ENCODE results near the gene CYP2W1. TPM values are rescaled to one million over a fixed set of nuclear protein-coding genes. Genes with fewer than 3 reads are reported as not detected.

CYP2W1 gene
- total RNA-seq, 4 donors from 2014 or later = not detected

DNA sequence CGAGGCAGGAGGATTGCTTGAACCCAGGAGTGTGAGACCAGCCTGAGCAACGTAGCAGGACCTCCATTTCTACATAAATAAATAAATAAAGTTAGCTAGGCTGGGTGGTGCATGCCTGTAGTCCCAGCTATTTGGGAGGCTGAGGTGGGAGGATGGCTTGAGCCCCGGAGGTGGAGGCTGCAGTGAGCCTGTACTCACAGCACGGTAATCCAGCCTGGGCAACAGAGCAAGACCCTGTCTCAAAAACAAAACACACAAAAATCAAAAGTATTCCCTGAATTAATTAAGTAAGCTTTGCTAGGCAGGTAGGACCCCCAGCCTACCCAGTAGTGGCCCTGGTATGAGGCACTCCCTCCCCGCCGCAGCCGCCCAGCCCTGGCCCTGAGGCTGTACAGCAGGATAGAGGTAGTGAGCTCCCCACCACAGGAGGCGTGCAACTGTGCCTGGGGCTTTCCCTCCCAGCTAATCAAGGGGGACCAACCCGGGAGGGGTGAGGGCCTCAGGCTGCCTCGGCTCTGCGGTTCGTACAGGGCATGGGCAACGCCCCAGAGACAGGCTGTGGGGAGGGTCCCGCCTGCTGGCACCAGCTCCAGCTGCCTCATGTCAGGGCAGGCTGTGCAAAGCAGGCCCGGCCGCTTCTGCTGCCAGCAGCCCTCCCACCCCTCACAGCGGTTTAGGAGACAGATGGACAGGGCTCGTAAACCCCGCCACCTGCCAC, 1.0 kb upstream of the CYP2W1 start:
- in situ Hi-C loops (cut with MboI; ENCODE audit: low sequenced_read_pairs in 4 of 4) = loop anchor here in 2 of 4 donors (25.0 kb wide), 1 partner anchor 180 kb away; the partner anchor contains the start of gene ZFAND2A (in 2 of the 2)
- Histone ChIP-seq H3K27me3 (peaks cover 23 to 39% (median 26%) of the 10 kb centered on the region in 3 donors), H3K36me3 (no peaks in the 10 kb centered on the region), H3K4me3 (no peak overlapping the region), H3K4me1 (no peaks in the 10 kb centered on the region), H3K9me3 (no peaks in the 10 kb centered on the region), H3K27ac (no peak overlapping the region)
- ATAC-seq (no peak), DNase-seq (no peak)
- intact Hi-C loops (cut with DNase I; ENCODE audit: low total_unique reads) = no loop called here
- no peak for TF ChIP-seq POLR2A (IDR thresholded peaks at IDR 0.05)
- TF ChIP-seq, protein P1, sequence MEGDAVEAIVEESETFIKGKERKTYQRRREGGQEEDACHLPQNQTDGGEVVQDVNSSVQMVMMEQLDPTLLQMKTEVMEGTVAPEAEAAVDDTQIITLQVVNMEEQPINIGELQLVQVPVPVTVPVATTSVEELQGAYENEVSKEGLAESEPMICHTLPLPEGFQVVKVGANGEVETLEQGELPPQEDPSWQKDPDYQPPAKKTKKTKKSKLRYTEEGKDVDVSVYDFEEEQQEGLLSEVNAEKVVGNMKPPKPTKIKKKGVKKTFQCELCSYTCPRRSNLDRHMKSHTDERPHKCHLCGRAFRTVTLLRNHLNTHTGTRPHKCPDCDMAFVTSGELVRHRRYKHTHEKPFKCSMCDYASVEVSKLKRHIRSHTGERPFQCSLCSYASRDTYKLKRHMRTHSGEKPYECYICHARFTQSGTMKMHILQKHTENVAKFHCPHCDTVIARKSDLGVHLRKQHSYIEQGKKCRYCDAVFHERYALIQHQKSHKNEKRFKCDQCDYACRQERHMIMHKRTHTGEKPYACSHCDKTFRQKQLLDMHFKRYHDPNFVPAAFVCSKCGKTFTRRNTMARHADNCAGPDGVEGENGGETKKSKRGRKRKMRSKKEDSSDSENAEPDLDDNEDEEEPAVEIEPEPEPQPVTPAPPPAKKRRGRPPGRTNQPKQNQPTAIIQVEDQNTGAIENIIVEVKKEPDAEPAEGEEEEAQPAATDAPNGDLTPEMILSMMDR (IDR thresholded peaks at IDR 0.05 in 4 of 5, conservative IDR thresholded peaks at IDR 0.05 in 1 of 5) = no peak

DNA sequence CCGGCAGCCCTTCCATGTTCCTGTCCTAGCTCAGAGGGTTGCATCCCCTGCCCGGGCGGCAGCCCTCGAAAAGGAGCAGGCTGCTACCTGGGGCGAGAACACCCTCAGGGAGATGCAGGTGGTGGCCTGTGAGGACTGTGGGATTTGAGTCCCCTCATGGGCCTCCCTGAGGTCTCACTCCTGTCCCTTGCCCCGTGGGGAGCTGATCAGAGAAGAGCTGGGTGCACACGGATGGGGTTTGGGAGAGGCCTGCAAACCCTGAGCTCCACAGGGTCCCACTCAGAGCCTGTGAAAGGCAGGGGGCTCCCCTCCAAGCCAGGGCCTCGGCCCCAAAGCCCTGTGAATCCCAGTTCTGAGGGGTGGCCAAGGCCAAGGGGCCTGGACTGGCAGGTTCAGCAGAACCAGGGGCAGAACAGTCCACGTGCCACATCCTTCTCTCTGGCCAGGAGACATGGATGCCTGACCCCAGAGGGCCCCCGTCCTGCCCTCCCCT, 424 bp upstream of the CYP2W1 start:
- Histone ChIP-seq H3K36me3 (no peaks in the 10 kb centered on the region), H3K27me3 (peaks cover 29 to 45% (median 32%) of the 10 kb centered on the region in 3 donors), H3K4me1 (no peaks in the 10 kb centered on the region), H3K27ac (no peak overlapping the region), H3K9me3 (no peaks in the 10 kb centered on the region), H3K4me3 (no peak overlapping the region)
- TF ChIP-seq POLR2A (IDR thresholded peaks at IDR 0.05) = no peak
- TF ChIP-seq, protein P1 (IDR thresholded peaks at IDR 0.05 in 4 of 5, conservative IDR thresholded peaks at IDR 0.05 in 1 of 5) = no peak
- intact Hi-C loops (cut with DNase I; ENCODE audit: low total_unique reads) = no loop called here
- no peak for DNase-seq
- in situ Hi-C loops (cut with MboI; ENCODE audit: low sequenced_read_pairs in 4 of 4) = loop anchor here in 2 of 4 donors (25.0 kb wide), 1 partner anchor 180 kb away; the partner anchor contains the start of gene ZFAND2A (in 2 of the 2)
- no peak for ATAC-seq

DNA sequence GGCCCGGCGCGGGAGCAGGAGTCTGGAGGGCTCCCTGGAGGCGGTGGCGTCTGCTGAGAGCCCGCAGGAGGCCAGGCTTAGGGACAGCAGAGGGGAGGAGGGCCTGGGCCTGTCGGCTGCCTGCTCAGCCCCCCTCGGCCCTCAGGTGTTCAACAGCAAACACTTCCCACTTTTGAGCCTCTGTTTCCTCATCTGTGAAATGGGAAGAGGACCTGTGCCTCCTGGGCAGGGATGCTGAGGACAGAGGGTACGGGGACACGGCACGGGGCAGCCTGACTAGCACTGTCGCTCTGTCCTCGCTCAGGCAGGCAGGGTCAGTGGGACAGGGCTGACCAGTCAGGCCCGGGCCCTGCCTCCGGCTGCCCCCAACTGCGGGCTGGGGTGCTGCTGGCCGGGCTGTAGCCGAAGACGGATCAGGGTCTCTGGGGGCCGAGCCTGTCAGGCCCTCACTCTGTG, 663 bp downstream of the CYP2W1 start:
- Histone ChIP-seq H3K9me3 (no peaks in the 10 kb centered on the region), H3K36me3 (no peaks in the 10 kb centered on the region), H3K4me1 (no peaks in the 10 kb centered on the region), H3K4me3 (no peak overlapping the region), H3K27ac (no peak overlapping the region), H3K27me3 (peaks cover 40 to 56% (median 43%) of the 10 kb centered on the region in 3 donors)
- intact Hi-C loops (cut with DNase I; ENCODE audit: low total_unique reads) (no loop called here), in situ Hi-C loops (cut with MboI; ENCODE audit: low sequenced_read_pairs in 4 of 4) (loop anchor here in 2 of 4 donors (25.0 kb wide), 1 partner anchor 179 kb away; the partner anchor contains the start of gene ZFAND2A (in 2 of the 2))
- no peak for ATAC-seq
- TF ChIP-seq, protein P1 (IDR thresholded peaks at IDR 0.05 in 4 of 5, conservative IDR thresholded peaks at IDR 0.05 in 1 of 5) = no peak
- TF ChIP-seq POLR2A (IDR thresholded peaks at IDR 0.05) = no peak
- no peak for DNase-seq

- TF ChIP-seq POLR2A (IDR thresholded peaks at IDR 0.05) = no peak
- TF ChIP-seq, protein P1 (IDR thresholded peaks at IDR 0.05 in 4 of 5, conservative IDR thresholded peaks at IDR 0.05 in 1 of 5) = no peak
- no peaks in the 10 kb centered on the region for H3K4me1 ChIP-seq
These were observed 1.6 kb downstream of the CYP2W1 start for GRCh38 chr7:984361-985126.

More at GRCh38 chr7:984361-985126, 1.6 kb downstream of the CYP2W1 start:
- Histone ChIP-seq H3K27ac (no peak overlapping the region), H3K9me3 (no peaks in the 10 kb centered on the region), H3K4me3 (no peak overlapping the region), H3K27me3 (peaks cover 47 to 65% (median 52%) of the 10 kb centered on the region in 3 donors), H3K36me3 (no peaks in the 10 kb centered on the region)
- ATAC-seq (no peak), DNase-seq (no peak)
- intact Hi-C loops (cut with DNase I; ENCODE audit: low total_unique reads) = no loop called here
- in situ Hi-C loops (cut with MboI; ENCODE audit: low sequenced_read_pairs in 4 of 4) = loop anchor here in 2 of 4 donors (25.0 kb wide), 1 partner anchor 178 kb away; the partner anchor contains the start of gene ZFAND2A (in 2 of the 2)

All from gastrocnemius medialis (tissue), 4 donors.